GM12878 (cell line): ENCODE measurements around the gene SLC6A11. TPM values are rescaled to one million over a fixed set of nuclear protein-coding genes. Genes with fewer than 3 reads are reported as not detected.

Source experiments
- ATAC-seq: fragments of 200-7000 bp; cut with Tn5 transposase; 3 replicates; pipeline ENCODE4 v1.9.1; 2020; ENCODE audit warnings: mild to moderate bottlenecking, moderate library complexity
- BruUV-seq: library from RNA; stranded (reverse); fragments of 400-500 nt; replicated peaks from 2 replicates; lab custom pipeline; 2021; lab: Mats Ljungman, UMichigan
- CTCF ChIA-PET: fragments of 300-600 bp; sonication (Branson Sonifier 250); formaldehyde crosslinking; extraction: SDS; loops from one replicate; lab custom pipeline; 2021; ENCODE audit warnings: inconsistent platforms; lab: Yijun Ruan, JAX
- POLR2A ChIA-PET: fragments of 350-600 bp; formaldehyde crosslinking; extraction: SDS; loops from one replicate; lab custom pipeline; 2021; ENCODE audit warnings: inconsistent platforms; lab: Charles Lee
- RAD21 ChIA-PET: fragments of 300-600 bp; sonication (Branson Sonifier 250); formaldehyde crosslinking; loops from one replicate; lab custom pipeline; 2023; ENCODE audit warnings: antibody characterized with exemption; ENCODE audit not compliant: unreplicated experiment; lab: Charles Lee
- SMC1A ChIA-PET: fragments of 300-600 bp; sonication (Branson Sonifier 250); formaldehyde crosslinking; loops from one replicate; lab custom pipeline; 2023; ENCODE audit not compliant: unreplicated experiment, uncharacterized antibody; lab: Charles Lee
- DNase-seq: peaks from one replicate; pipeline ENCODE4 v3.0.0-alpha.2; 2011; ENCODE audit warnings: low read depth, low spot score
- FAIRE-seq: peaks from 3 replicates; lab custom pipeline; 2011; peaks lifted over from hg19 to GRCh38; lab: Jason Lieb, UNC
- H2AFZ ChIP-seq: 2 replicates; pipeline ENCODE4 v1.6.0; 2011; ENCODE audit warnings: low read depth, low read length, control low read depth; ENCODE audit not compliant: control insufficient read depth
- H3K27ac ChIP-seq: 2 replicates; pipeline ENCODE4 v1.5.1; 2011; ENCODE audit warnings: control low read depth; ENCODE audit not compliant: control insufficient read depth, insufficient read depth
- H3K27me3 ChIP-seq, 2 experiments: replicated peaks in 1 of 2; 2 replicates each; pipeline versions ENCODE4 v1.6.0 to v1.6.1; 2011; ENCODE audit warnings: low read length in 1 of 2; ENCODE audit not compliant: control insufficient read depth in 2 of 2, insufficient read depth in 2 of 2
- H3K36me3 ChIP-seq, 2 experiments: 2 replicates each; pipeline ENCODE4 v1.5.1; 2011; ENCODE audit warnings: low read length in 1 of 2; ENCODE audit not compliant: control insufficient read depth in 2 of 2, insufficient read depth in 2 of 2
- H3K4me1 ChIP-seq: 2 replicates; pipeline ENCODE4 v1.6.1; 2011; ENCODE audit warnings: mild to moderate bottlenecking, low read length, moderate library complexity, mixed read lengths; ENCODE audit not compliant: control insufficient read depth, insufficient read depth
- H3K4me2 ChIP-seq: 2 replicates; pipeline ENCODE4 v1.6.0; 2011; ENCODE audit warnings: control low read depth; ENCODE audit not compliant: control insufficient read depth, insufficient read depth
- H3K4me3 ChIP-seq: fragments of 200-600 bp; sonication (generic); 2 replicates; pipeline ENCODE4 v1.5.1; 2016
- H3K79me2 ChIP-seq: 2 replicates; pipeline ENCODE4 v1.6.0; 2011; ENCODE audit warnings: low read length; ENCODE audit not compliant: control insufficient read depth, insufficient read depth
- H3K9ac ChIP-seq: 2 replicates; pipeline ENCODE4 v1.8.0; 2011; ENCODE audit warnings: low read length, control low read depth, mixed read lengths; ENCODE audit not compliant: control insufficient read depth, insufficient read depth
- H3K9me3 ChIP-seq: replicated peaks from 3 replicates; pipeline ENCODE4 v1.5.1; 2011; ENCODE audit warnings: mild to moderate bottlenecking, low read length; ENCODE audit not compliant: control insufficient read depth, insufficient read depth
- H4K20me1 ChIP-seq: 2 replicates; pipeline ENCODE4 v1.6.0; 2011; ENCODE audit not compliant: control insufficient read depth, insufficient read depth
- DPF2 ChIP-seq: fragments of 450-650 bp; IDR thresholded peaks from 2 replicates; pipeline ENCODE4 v1.6.1; 2017; ENCODE audit warnings: mild to moderate bottlenecking
- HDAC6 ChIP-seq: fragments of 200-600 bp; sonication (generic); IDR thresholded peaks from one replicate; pipeline ENCODE4 v1.8.0; 2017; ENCODE audit warnings: antibody characterized with exemption; ENCODE audit not compliant: unreplicated experiment
- IKZF2 ChIP-seq, 2 experiments: fragments of 450-650 bp; IDR thresholded peaks; 2 replicates each; pipeline ENCODE4 v1.6.1; 2017; ENCODE audit warnings: mild to moderate bottlenecking in 2 of 2, moderate library complexity in 2 of 2
- MTA2 ChIP-seq: fragments of 450-650 bp; IDR thresholded peaks from 2 replicates; pipeline ENCODE4 v1.6.1; 2016; ENCODE audit warnings: low read depth, mild to moderate bottlenecking, moderate library complexity
- MTA3 ChIP-seq: IDR thresholded peaks from 2 replicates; pipeline ENCODE4 v1.6.1; 2012; ENCODE audit warnings: low read length, inconsistent platforms, borderline replicate concordance
- PAX5 ChIP-seq: IDR thresholded peaks from 2 replicates; pipeline ENCODE4 v1.6.1; 2011; ENCODE audit warnings: low read depth, low read length, borderline replicate concordance
- POLR2A ChIP-seq: IDR thresholded peaks from 2 replicates; pipeline ENCODE4 v1.6.1; 2011; ENCODE audit warnings: low read depth, mild to moderate bottlenecking, low read length
- POLR2AphosphoS2 ChIP-seq: IDR thresholded peaks from 2 replicates; pipeline ENCODE4 v1.6.1; 2011; ENCODE audit warnings: low read depth, mild to moderate bottlenecking, low read length, improper control_type of control experiment, moderate library complexity
- SP1 ChIP-seq: IDR thresholded peaks from one replicate; pipeline ENCODE4 v1.6.1; 2011; ENCODE audit warnings: low read depth, low read length
- STAT1 ChIP-seq: fragments of 450-650 bp; conservative IDR thresholded peaks from 2 replicates; pipeline ENCODE4 v1.6.1; 2014; ENCODE audit warnings: antibody characterized with exemption, mild to moderate bottlenecking
- TCF3 ChIP-seq: IDR thresholded peaks from 2 replicates; pipeline ENCODE4 v1.6.1; 2012; ENCODE audit warnings: low read depth, mild to moderate bottlenecking, low read length, borderline replicate concordance; ENCODE audit not compliant: insufficient read depth
- TCF7 ChIP-seq: IDR thresholded peaks from 2 replicates; pipeline ENCODE4 v1.6.1; 2014; ENCODE audit warnings: antibody characterized with exemption, borderline replicate concordance
- ZSCAN29 ChIP-seq: fragments of 450-650 bp; IDR thresholded peaks from 2 replicates; pipeline ENCODE4 v1.6.1; 2017; ENCODE audit warnings: mild to moderate bottlenecking, moderate library complexity
- whole genome bisulfite sequencing: methylation state at CpG from one replicate; pipeline ENCODE4 v1.1.6; 2016; ENCODE audit warnings: low lambda C conversion rate; ENCODE audit not compliant: insufficient replicate concordance, insufficient coverage; ENCODE audit errors: missing lambda C conversion rate; 5-methylcytosine and 5-hydroxymethylcytosine counted together
- in situ Hi-C: fragments of 300-500 bp; cut with MboI; formaldehyde crosslinking; loops from 9 replicates; pipeline ENCODE4 v1.14.3; 2018; ENCODE audit warnings: mixed read lengths
- intact Hi-C: fragments of 100-400 bp; cut with micrococcal nuclease; formaldehyde crosslinking; loops from one replicate; pipeline ENCODE4 v1.14.2; 2022; ENCODE audit not compliant: unreplicated experiment
- polyA plus RNA-seq, 11 experiments: library from polyadenylated mRNA; depleted of rRNA in 4 of 11; unstranded in 6 of 11; stranded (reverse) in 5 of 11; fragments of >200 nt; fragmentation: Nextera tagmentation in 4 of 11; fragmentation: Illumina TruSeq in 1 of 11; extraction: Ambion mirVana in 4 of 11; extraction: Trizol in 1 of 11; gene quantifications; 1 replicate in 1 of 11; 2 replicates in 10 of 11; pipeline versions ENCODE4 v1.2.1 to v1.2.3, GENCODE V29; 2011 to 2016; ENCODE audit warnings: inconsistent platforms in 2 of 11, missing spikeins in 2 of 11, low read depth in 1 of 11
- total RNA-seq, 4 experiments: library from RNA; depleted of rRNA in 3 of 4; stranded (reverse); fragments of >200 nt in 3 of 4; fragmentation: Illumina TruSeq in 1 of 4; extraction: Trizol in 1 of 4; gene quantifications; 2 replicates each; pipeline versions ENCODE4 v1.2.1 to v1.2.3, GENCODE V29; 2013 to 2021
- TF ChIP-seq, protein P1 (sequence below): IDR thresholded peaks from 2 replicates; pipeline ENCODE4 v1.6.1; 2011; ENCODE audit warnings: borderline replicate concordance, low read depth, mild to moderate bottlenecking, moderate library complexity, low read length; ENCODE audit not compliant: insufficient read depth, poor library complexity, severe bottlenecking
- TF ChIP-seq, protein P2 (sequence below): fragments of 450-650 bp; IDR thresholded peaks from 2 replicates; pipeline ENCODE4 v1.6.1; 2017; ENCODE audit warnings: mild to moderate bottlenecking, moderate library complexity
- TF ChIP-seq, protein P3 (sequence below): IDR thresholded peaks from 2 replicates; pipeline ENCODE4 v1.6.1; 2011; ENCODE audit warnings: low read depth, mild to moderate bottlenecking, low read length, moderate library complexity, borderline replicate concordance; ENCODE audit errors: extremely low read depth
- TF ChIP-seq, protein P4 (sequence below): IDR thresholded peaks from 2 replicates; pipeline ENCODE4 v1.6.1; 2012; ENCODE audit warnings: low read length, inconsistent platforms

The SLC6A11 gene
- total and polyA plus RNA-seq, 10 of the 15 experiments (the other 5 are each of a cell fraction or from before 2014, with no cell fraction given): not detected

DNA sequence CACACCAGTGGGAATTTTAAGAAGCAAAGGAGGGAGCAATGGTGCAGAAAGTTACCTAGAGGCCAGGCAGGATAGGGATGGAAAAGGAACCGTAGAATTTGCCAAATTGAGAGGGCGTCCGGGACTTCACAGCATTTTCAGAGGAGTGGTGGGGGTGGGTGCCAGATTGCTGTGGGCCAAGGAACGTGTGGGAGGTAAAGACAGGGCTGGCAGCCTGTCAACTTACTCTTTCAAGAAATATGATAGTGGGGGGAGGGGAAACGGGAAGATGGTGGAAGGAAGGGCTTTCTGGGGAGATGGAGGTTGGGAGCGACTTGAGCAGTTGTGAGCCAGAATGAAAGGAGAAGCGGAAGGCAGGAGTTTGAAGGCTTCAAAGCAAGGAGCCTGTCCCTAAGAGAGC lies 1.4 kb upstream of the SLC6A11 start:
- Histone ChIP-seq H3K27me3 (peaks cover 0 to 3% of the 10 kb centered on the region in 2 experiments; a peak in 1 of 4 replicates), H3K4me3 (no peak overlapping the region), H3K4me1 (no peaks in the 10 kb centered on the region), H4K20me1 (no peaks in the 10 kb centered on the region), H3K79me2 (no peaks in the 10 kb centered on the region), H3K36me3 (no peaks in the 10 kb centered on the region), H3K27ac (no peak overlapping the region), H3K9me3 (no peaks in the 10 kb centered on the region), H3K9ac (no peak overlapping the region), H3K4me2 (no peak overlapping the region), H2AFZ (no peak overlapping the region)
- DNase-seq: no peak
- TF ChIP-seq DPF2 (no peak), HDAC6 (no peak), IKZF2 (IDR thresholded peaks at IDR 0.05) (no peak), TCF3 (no peak), SP1 (no peak), PAX5 (no peak), TCF7 (no peak), STAT1 (no peak), MTA3 (no peak), POLR2A (no peak), POLR2AphosphoS2 (no peak), ZSCAN29 (no peak), MTA2 (no peak)
- TF ChIP-seq, protein P1, sequence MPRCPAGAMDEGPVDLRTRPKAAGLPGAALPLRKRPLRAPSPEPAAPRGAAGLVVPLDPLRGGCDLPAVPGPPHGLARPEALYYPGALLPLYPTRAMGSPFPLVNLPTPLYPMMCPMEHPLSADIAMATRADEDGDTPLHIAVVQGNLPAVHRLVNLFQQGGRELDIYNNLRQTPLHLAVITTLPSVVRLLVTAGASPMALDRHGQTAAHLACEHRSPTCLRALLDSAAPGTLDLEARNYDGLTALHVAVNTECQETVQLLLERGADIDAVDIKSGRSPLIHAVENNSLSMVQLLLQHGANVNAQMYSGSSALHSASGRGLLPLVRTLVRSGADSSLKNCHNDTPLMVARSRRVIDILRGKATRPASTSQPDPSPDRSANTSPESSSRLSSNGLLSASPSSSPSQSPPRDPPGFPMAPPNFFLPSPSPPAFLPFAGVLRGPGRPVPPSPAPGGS: no peak
- TF ChIP-seq, protein P2, sequence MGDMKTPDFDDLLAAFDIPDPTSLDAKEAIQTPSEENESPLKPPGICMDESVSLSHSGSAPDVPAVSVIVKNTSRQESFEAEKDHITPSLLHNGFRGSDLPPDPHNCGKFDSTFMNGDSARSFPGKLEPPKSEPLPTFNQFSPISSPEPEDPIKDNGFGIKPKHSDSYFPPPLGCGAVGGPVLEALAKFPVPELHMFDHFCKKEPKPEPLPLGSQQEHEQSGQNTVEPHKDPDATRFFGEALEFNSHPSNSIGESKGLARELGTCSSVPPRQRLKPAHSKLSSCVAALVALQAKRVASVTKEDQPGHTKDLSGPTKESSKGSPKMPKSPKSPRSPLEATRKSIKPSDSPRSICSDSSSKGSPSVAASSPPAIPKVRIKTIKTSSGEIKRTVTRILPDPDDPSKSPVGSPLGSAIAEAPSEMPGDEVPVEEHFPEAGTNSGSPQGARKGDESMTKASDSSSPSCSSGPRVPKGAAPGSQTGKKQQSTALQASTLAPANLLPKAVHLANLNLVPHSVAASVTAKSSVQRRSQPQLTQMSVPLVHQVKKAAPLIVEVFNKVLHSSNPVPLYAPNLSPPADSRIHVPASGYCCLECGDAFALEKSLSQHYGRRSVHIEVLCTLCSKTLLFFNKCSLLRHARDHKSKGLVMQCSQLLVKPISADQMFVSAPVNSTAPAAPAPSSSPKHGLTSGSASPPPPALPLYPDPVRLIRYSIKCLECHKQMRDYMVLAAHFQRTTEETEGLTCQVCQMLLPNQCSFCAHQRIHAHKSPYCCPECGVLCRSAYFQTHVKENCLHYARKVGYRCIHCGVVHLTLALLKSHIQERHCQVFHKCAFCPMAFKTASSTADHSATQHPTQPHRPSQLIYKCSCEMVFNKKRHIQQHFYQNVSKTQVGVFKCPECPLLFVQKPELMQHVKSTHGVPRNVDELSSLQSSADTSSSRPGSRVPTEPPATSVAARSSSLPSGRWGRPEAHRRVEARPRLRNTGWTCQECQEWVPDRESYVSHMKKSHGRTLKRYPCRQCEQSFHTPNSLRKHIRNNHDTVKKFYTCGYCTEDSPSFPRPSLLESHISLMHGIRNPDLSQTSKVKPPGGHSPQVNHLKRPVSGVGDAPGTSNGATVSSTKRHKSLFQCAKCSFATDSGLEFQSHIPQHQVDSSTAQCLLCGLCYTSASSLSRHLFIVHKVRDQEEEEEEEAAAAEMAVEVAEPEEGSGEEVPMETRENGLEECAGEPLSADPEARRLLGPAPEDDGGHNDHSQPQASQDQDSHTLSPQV: no peak
- TF ChIP-seq, protein P3, sequence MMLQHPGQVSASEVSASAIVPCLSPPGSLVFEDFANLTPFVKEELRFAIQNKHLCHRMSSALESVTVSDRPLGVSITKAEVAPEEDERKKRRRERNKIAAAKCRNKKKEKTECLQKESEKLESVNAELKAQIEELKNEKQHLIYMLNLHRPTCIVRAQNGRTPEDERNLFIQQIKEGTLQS: no peak
- TF ChIP-seq, protein P4, sequence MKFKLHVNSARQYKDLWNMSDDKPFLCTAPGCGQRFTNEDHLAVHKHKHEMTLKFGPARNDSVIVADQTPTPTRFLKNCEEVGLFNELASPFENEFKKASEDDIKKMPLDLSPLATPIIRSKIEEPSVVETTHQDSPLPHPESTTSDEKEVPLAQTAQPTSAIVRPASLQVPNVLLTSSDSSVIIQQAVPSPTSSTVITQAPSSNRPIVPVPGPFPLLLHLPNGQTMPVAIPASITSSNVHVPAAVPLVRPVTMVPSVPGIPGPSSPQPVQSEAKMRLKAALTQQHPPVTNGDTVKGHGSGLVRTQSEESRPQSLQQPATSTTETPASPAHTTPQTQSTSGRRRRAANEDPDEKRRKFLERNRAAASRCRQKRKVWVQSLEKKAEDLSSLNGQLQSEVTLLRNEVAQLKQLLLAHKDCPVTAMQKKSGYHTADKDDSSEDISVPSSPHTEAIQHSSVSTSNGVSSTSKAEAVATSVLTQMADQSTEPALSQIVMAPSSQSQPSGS: no peak
- CTCF ChIA-PET: no interaction called here
- no TSS peak for BruUV-seq
- in situ Hi-C loops (no loop called here), intact Hi-C loops (no loop called here)
- ATAC-seq: no peak
- 40% methylated on average over 7 of the region's 7 CpGs for WGBS
- SMC1A ChIA-PET: no interaction called here
- no peak for FAIRE-seq
- POLR2A ChIA-PET: no interaction called here
- RAD21 ChIA-PET: no interaction called here
